GM12878 (cell line): ENCODE measurements around the gene EML1.

ENCODE experiments used
- BRCA1 ChIP-seq: IDR thresholded peaks from 2 replicates; pipeline ENCODE4 v1.6.1; 2011; ENCODE audit warnings: low read depth, low read length, improper control_type of control experiment
- MTA2 ChIP-seq: fragments of 450-650 bp; IDR thresholded peaks from 2 replicates; pipeline ENCODE4 v1.6.1; 2016; ENCODE audit warnings: low read depth, mild to moderate bottlenecking, moderate library complexity
- NFYB ChIP-seq: IDR thresholded peaks from 2 replicates; pipeline ENCODE4 v1.6.1; 2011; ENCODE audit warnings: low read depth, mild to moderate bottlenecking, low read length, improper control_type of control experiment, moderate library complexity; ENCODE audit not compliant: insufficient read depth
- POLR2A ChIP-seq: IDR thresholded peaks from 2 replicates; pipeline ENCODE4 v1.6.1; 2011; ENCODE audit warnings: low read depth, mild to moderate bottlenecking, low read length
- POLR2AphosphoS5 ChIP-seq: IDR thresholded peaks from 2 replicates; pipeline ENCODE4 v1.6.1; 2011; ENCODE audit warnings: mild to moderate bottlenecking, low read length, inconsistent platforms
- RAD21 ChIP-seq: IDR thresholded peaks from 2 replicates; pipeline ENCODE4 v1.6.1; 2011; ENCODE audit warnings: mild to moderate bottlenecking, low read depth, low read length, moderate library complexity; ENCODE audit not compliant: insufficient read depth
- TAF1 ChIP-seq: IDR thresholded peaks from 2 replicates; pipeline ENCODE4 v1.6.1; 2011; ENCODE audit warnings: mild to moderate bottlenecking, low read depth, low read length, borderline replicate concordance
- ZSCAN29 ChIP-seq: fragments of 450-650 bp; IDR thresholded peaks from 2 replicates; pipeline ENCODE4 v1.6.1; 2017; ENCODE audit warnings: mild to moderate bottlenecking, moderate library complexity
- TF ChIP-seq, protein P1 (sequence below), 3 experiments: IDR thresholded peaks in 2 of 3; conservative IDR thresholded peaks in 1 of 3; 2 replicates each; pipeline ENCODE4 v1.5.1; 2011; ENCODE audit warnings: low read depth in 3 of 3, low read length in 3 of 3, mild to moderate bottlenecking in 3 of 3, control low read depth in 2 of 3, moderate library complexity in 2 of 3, inconsistent platforms in 1 of 3, mixed read lengths in 1 of 3; ENCODE audit not compliant: control insufficient read depth in 2 of 3, insufficient read depth in 1 of 3; ENCODE audit errors: extremely low read depth in 1 of 3

DNA sequence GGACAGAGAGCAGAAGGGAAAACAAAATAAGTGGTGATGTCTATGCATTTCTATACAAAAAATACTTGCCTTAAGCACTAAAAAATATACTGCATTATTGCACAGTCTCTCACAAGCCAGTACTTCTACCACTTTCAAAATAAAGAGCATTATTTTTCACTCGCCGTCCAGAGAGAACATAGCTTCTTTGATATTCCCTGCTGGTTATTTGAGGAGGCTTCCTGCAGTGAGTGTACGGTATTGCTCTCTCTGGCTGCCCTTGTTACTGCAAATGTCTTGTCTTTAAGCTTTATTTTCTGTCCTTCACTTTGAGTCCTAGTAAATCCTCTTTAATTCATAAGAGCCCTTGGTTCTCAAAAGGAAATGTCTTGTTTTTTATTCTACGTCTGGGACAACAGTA lies 81.1 kb downstream of the EML1 start:
- no peak for TF ChIP-seq TAF1
- TF ChIP-seq, protein P1, sequence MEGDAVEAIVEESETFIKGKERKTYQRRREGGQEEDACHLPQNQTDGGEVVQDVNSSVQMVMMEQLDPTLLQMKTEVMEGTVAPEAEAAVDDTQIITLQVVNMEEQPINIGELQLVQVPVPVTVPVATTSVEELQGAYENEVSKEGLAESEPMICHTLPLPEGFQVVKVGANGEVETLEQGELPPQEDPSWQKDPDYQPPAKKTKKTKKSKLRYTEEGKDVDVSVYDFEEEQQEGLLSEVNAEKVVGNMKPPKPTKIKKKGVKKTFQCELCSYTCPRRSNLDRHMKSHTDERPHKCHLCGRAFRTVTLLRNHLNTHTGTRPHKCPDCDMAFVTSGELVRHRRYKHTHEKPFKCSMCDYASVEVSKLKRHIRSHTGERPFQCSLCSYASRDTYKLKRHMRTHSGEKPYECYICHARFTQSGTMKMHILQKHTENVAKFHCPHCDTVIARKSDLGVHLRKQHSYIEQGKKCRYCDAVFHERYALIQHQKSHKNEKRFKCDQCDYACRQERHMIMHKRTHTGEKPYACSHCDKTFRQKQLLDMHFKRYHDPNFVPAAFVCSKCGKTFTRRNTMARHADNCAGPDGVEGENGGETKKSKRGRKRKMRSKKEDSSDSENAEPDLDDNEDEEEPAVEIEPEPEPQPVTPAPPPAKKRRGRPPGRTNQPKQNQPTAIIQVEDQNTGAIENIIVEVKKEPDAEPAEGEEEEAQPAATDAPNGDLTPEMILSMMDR (IDR thresholded peaks at IDR 0.05 in 2 of 3, conservative IDR thresholded peaks at IDR 0.05 in 1 of 3; ENCODE audit: control insufficient read depth in 2 of 3, extremely low read depth in 1 of 3, insufficient read depth in 1 of 3, low read depth in 3 of 3, low read length in 3 of 3): no peak
- no peak for TF ChIP-seq BRCA1
- no peak for TF ChIP-seq POLR2A
- TF ChIP-seq MTA2: no peak
- no peak for TF ChIP-seq ZSCAN29
- no peak for TF ChIP-seq RAD21
- TF ChIP-seq NFYB: no peak
- TF ChIP-seq POLR2AphosphoS5: no peak
